DMS114 treated with DMSO at 0.1 percent for 48 hours (cell line): ENCODE results near the gene PEDS1.
"Not testable (repeated sequence)": the region's sequence is repeated elsewhere in the genome, so short reads cannot be mapped to it uniquely, and the experiment has no call there.

Experiments
- DNase-seq: peaks from one replicate; lab custom pipeline; 2025; ENCODE audit not compliant: unreplicated experiment; lab: John Stamatoyannopoulos, UW

PEDS1 gene

DNA sequence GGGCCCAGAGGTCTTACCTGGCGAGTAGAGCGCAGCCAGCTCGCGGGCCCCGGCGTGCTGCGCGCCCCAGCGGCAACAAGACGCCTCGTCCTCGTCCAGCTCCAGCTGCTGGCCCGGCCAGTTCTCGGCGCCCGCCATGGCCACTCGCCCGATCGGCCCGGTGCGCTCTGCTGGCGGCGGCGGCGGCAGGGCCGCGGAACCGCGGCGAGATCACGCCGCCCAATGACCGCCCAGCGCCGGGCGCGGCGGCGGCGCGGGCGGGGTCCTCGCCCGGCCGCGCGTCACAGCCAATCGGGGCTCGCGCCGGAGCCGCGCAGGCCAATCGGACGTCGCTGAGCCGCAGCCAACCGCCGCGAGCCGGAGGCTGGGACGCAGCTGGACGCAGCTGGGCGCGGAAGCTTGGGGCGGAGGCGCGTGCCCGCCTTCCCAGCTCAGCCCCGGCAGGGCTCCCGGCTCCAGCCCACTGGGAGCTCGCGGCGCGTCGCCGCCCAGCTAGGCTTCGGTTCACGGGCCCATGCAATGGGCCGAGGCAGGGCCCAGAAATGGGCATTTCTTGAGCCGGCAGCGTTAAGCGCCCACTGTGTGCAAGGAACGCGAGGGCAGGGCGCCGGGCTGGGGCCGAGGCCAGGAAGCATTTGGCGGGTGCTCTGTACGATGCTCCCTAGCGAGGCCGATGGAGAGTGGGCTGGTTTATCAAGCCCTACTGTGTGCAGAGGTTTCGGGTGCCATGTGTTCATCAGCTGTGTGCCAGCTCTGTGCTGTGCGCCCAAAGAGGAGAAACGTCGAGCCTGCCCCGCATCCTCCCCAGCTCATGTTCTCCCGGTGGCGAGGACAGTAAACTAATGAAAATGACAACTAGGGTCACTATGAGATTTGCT is at the start of gene PEDS1:
TSS of gene PEDS1 (minus strand) at position 224 of the 878 bp plus-strand sequence. CDS start at position 138, 86 bp downstream.
- peak; percentile 86 for DNase-seq

DNA sequence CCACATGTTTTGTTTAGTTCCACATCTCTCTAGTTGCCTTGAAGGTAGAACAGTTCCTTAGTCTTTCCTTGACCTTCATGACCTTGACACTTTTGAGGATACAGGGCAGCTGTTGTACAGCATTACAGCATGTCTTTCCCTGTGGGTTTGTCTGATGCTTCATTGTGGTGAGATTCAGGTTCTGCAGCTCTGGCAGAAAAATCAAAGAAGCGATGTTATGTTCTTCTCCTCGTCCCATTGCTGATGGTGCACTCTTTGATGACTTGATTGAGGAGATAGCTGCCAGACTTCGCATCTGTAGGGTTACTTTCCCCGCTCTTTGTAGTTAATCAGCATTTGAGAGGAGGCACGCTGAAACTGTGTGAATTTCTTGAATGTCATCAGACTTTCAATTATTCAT is 49.2 kb upstream of the PEDS1 start:
- no peak for DNase-seq

DNA sequence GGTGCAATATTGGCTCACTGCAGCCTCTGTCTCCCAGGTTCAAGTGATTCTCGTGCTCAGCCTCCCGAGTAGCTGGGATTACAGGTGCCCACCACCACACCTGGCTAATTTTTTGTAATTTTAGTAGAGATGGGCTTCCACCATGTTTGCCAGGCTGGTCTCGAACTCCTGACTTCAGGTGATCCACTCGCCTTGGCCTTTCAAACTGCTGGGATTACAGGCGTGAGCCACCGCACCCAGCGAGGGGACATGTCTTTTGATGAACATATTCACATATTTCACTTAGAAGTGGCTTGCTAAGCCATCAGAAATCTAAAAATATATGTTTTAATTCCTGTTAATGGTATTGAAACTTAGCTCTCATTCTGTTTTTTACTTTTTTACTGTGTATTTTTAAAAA is 48.2 kb upstream of the PEDS1 start:
- not testable (repeated sequence) for DNase-seq

DNA sequence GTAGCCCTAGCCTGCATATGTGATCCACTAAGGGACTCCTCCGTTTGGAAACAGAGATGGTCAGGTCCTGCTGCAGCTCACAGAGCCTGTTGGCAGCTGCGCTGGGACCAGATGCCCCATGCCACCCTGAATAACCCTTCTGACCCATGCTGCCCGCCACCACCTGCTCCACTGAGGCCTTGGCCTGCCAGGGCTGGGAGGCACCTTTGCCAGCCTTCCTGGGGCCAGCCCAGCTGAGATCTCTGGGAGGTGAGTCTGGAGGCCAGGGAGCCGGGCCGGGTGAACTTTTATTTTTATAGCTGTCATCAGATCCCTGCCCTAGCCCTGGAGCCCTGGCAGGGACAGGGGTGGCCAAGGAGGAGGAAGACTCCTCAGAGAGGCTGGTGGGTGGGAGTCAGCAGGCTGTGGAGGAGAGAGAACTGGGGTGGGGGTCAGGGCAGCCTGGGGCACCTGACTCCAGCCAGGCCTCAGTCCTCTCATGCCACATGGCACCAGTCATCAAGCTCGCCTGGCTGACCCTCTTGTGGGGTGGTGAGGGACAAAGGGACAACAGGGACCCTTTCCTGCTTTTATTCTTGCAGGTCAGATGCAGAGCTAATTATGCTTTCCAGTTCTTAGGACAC is 47.1 kb upstream of the PEDS1 start:
- no peak for DNase-seq

DNA sequence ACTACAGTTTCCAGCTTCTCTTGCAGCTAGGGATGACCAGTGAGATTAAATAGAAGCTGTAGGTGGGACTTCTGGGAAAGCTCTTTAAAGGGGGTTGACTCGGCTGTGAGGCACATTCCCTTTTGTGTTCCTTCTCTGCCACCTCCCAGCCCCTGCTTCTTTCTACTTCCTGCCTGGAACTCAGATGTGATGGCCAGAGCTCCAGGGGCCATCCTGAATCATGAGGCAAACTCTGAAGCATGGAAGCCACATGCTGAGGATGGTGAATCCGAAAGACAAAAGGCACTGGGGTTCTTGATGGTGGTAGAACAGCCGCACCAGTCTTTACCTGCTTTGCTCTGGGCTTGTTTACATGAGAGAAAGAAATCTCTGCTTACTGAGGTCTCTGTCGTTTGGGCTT is 46.2 kb upstream of the PEDS1 start:
- no peak for DNase-seq

DNA sequence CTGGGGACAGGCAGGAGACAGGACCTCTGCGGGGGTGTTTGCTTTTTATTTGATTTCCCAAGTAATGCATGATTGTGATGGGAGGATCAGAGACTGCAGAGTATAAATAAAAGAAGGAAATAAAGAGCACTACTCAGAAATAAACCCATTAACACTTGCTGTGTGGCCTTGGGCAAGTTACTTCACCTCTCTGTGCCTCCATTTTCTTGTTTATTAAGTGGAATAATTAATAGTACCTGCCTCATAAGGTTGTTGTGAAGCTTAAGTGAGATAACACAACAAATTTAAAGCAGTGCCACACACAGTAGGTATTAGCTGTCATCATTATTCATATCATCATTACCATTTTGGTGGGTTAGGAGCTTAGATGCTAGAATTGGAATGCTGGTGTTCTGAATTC is 45.2 kb upstream of the PEDS1 start:
- DNase-seq = no peak

DNA sequence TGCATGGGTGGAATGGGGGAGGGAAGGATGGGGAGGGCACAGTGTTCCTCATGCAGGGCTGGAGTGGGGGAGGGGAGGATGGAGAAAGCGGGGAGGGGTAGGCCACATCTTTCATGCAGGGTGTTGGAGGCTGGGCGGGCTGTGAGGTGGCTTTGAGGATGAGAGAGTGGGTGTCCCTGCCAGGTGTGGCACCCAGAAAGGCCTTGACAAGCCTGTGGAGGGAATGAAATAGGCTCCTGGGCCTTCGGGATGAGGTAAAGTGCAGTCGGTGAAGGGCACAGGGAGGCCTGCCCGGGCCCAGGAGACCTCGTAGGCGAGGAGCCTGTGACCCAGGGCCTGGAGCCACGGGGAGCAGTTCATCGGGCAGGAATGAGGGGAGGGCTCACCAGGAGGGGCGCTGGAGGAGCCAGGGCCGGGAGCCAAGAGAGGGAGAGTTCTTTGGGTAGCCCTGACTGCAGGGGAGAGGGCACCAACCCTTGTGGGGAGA is 44.7 kb upstream of the PEDS1 start:
- DNase-seq = no peak

DNA sequence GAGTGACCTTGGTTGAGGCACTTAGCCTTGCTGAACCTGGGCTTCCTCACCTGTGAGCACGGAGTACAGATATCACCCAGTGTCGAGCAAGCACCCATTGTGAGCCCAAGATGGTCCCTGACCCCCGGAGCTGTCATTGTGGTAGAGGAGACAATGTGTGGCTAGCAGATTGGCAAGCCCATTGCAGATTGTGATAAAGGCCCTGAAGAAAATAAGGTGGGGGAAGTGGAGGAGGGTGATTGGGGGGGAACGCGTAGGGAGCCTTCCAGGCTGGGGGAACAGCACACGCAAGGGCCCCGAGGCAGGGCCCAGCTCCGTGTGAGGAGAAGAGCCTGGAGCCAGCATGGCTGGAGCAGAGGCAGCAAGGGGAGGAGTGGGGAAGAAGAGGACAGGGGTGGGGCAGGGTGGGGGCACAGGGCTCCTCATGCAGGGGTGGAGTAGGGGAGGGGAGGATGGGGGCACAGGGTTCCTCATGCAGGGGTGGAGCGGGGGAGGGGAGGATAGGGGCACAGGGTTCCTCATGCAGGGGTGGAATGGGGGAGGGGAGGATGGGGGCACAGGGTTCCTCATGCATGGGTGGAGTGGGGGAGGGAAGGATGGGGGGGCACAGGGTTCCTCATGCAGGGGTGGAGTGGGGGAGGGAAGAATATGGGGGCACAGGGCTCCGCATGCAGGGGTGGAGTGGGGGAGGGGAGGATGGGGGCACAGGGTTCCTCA is 44.1 kb upstream of the PEDS1 start:
- no peak for DNase-seq

DNA sequence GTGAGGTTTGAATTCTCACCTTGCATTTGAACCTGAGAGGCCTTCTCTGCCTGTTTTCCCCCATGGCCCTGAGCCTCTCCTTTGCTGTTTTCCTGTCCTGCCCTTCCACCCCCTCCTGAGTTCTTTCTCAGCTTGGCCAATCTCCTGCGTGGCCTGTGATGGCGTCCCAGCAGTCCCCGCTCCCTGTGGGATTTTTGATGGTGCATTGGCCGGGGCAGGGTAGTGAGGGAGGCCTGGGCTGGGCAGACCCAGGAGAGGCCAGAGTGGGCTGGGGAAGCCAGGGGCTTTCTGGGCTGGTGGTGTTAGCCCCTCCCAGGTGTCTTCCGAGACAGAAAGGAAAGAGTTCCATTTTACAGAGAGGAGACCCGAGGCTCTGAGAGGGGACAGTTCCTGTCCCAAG is 43.4 kb upstream of the PEDS1 start:
- DNase-seq = no peak

DNA sequence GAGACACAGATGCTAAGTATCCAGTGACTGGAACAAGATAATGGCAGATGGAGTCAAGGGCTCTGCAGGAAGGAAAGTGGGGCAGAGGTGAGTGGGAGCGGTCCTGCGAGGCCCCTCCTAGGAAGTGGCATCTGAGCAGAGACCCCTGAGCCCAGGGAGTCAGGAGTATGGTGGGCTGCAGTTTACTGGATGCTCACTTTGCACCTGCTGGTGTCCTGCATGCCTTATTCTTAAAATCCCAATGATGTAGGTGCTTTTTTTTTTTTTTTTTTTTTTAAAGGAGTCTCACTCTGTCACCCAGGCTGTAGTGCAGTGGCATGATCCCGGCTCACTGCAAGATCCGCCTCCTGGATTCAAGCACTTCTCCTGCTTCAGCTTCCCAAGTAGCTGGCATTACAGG is 42.7 kb upstream of the PEDS1 start:
- no peak for DNase-seq

DNA sequence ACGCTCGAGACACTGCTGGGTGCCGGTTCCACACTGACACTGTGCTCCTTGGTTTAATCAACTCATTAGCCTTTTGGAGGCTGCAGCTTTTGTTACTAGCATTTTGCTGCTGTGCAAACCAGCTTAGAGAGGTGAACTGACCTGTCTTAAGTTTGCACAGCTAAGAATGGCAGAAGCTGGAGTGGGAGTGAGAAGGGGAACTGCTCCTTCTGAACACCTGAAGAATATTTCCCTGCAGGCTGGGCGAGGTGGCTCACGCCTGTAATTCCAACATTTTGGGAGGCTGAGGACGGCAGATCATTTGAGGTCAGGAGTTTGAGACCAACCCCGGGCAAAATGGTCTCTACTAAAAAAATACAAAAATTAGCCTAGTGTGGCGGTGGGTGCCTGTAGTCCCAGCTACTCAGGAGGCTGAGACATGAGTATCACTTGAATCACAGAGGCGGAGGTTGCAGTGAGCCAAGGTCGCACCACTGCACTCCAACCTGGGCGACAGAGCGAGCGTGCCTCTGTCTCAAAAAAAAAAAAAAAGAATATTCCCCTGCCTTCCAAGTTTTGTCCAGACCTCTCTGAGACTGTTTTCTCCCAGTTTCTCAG is 42.1 kb upstream of the PEDS1 start:
- no peak for DNase-seq

DNA sequence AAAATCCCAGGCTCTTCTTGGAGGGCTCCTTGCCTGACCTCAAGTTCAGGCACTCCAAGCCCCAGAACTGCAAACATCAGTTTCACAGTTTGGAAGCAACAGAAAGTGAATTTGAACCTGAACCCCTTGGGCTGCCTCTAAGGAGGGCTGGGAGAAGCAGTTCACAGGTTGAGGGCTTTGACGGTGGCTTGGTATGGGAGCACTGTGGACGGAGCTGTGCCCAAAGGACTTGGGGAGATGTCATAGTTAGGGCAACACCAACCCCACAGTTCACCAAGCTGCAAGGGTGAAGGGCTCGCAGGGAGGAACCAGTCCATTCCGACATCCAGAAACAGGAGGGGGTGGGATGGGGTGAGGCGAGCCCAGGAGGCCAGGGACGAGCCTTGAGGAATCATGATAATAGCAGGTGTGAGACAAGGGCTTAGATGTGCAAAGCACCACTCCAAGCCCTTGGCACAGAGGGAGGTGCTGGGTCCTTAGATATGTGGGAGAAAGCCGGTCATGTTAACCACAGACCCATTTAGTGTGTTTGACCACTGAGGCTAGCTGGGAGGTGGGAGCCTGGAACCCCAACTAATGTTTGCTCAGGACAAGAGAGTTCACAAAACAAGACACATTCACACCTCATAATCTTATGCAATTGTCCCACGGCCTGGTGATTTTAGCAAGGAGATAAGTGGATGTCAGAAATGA is 41.5 kb upstream of the PEDS1 start:
- DNase-seq = no peak

DNA sequence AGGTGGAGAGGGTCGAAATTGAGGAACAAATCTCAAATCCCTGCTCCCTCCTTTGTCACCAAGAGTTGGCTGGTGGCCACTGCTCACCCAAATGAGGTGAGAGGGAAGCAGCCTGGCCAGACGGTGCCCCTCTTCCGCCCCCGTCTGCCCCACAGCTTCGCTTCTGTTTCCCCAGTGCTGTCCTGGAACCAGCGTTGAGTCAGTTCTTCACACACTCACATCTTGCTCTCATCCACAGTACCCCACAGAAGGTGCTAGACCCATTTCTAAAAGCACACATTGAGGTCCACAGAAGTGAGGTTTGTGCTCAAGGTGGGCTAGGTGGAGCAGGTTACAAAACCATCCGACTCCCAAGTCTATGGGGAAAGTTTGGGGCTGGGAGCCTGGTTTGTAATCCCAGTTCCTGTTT is 40.9 kb upstream of the PEDS1 start:
- DNase-seq = no peak

DNA sequence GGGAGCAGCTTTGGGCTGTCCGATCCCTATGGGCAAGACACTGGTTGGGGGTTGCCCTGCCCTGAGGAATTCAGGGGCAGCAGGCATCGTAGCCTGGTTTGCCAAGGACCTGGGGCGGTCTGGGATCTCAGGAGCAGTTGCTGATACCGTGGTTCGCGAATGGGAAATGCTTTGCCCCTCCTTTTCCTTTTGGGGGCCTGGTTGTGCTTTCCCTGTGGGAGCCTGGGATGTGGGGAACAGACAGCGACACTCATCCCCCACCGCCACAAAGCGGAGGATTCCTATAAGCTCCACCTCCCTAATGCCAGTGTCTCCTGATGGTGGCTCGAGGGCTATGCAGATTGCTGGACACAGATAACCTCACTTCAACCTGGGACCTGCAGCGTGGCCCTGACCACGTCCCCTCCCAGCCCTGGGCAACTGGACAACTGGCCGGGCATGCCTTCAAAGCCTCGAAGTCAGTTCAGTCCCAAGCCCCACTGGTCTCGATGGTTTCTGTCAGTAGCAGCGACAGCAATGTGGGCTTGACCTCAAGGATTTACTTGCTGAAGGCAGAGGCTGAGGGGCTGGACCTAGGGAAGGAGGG is 40.4 kb upstream of the PEDS1 start:
- no peak for DNase-seq

DNA sequence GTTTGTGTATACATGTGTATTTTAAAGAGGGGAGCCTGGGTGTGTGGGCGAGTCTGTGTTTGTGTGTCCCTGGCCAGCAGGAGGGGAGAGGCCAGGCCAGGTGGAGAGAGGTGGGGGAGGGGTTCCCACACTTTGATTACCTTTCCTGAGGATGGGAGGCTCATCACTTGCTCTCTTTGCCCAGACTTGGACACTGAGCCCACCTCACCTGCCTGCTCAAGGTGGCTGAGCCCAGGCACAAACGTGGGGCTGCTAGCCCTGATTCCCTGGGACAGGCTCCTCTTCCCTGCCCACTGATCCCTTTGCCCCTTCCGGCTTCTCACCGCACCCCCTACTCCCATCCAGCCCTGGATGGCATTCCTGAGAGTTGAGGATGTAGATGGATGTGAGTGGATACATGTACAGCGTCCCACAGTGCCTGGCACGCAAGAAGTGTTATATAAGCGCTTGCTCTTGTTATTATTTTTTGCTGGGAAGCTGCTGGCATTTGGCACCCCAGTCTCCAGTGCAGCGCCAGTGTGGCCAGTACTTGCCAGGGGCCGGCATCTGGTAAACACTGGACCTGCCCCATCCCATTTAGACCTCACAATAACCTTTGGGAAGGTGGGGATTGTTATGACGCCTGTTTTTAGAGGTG is 39.8 kb upstream of the PEDS1 start:
- no peak for DNase-seq

DNA sequence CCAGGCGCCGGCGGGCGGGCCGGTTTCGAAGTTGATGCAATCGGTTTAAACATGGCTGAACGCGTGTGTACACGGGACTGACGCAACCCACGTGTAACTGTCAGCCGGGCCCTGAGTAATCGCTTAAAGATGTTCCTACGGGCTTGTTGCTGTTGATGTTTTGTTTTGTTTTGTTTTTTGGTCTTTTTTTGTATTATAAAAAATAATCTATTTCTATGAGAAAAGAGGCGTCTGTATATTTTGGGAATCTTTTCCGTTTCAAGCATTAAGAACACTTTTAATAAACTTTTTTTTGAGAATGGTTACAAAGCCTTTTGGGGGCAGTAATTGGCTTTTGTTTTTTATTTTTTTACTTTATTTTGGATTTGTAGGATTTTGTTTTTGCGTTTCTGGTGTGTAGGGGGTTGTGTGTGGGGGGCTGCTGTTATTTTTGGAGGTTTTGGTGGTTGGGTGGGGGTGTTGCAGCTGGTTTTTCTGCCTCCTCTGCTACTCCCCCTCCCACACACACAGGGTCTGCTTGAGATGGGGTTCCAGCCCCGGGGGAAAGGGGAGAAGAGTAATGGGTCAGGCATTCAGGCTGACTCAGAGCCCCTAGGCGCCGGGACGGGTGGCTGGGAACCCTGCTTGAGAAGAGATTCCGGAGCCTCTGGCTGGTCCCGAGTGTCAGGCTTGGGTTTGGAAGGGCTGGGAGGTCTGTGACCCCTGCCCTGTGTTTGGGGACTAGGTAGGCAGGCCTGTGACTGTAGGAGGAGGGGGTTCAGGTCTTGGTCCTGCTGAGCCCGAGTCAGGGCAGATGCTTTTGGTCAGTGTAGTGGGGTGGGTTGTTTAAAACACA is 39.1 kb upstream of the PEDS1 start:
- peak; percentile 90 for DNase-seq

DNA sequence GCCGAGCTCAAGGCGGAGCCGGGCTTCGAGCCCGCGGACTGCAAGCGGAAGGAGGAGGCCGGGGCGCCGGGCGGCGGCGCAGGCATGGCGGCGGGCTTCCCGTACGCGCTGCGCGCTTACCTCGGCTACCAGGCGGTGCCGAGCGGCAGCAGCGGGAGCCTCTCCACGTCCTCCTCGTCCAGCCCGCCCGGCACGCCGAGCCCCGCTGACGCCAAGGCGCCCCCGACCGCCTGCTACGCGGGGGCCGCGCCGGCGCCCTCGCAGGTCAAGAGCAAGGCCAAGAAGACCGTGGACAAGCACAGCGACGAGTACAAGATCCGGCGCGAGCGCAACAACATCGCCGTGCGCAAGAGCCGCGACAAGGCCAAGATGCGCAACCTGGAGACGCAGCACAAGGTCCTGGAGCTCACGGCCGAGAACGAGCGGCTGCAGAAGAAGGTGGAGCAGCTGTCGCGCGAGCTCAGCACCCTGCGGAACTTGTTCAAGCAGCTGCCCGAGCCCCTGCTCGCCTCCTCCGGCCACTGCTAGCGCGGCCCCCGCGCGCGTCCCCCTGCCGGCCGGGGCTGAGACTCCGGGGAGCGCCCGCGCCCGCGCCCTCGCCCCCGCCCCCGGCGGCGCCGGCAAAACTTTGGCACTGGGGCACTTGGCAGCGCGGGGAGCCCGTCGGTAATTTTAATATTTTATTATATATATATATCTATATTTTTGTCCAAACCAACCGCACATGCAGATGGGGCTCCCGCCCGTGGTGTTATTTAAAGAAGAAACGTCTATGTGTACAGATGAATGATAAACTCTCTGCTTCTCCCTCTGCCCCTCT is 38.2 kb upstream of the PEDS1 start:
- DNase-seq = peak; percentile 83

DNA sequence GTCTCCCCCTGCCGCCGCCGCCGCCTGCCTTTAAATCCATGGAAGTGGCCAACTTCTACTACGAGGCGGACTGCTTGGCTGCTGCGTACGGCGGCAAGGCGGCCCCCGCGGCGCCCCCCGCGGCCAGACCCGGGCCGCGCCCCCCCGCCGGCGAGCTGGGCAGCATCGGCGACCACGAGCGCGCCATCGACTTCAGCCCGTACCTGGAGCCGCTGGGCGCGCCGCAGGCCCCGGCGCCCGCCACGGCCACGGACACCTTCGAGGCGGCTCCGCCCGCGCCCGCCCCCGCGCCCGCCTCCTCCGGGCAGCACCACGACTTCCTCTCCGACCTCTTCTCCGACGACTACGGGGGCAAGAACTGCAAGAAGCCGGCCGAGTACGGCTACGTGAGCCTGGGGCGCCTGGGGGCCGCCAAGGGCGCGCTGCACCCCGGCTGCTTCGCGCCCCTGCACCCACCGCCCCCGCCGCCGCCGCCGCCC is 37.6 kb upstream of the PEDS1 start:
- DNase-seq = no peak
